NCI-H524 (cell line): ENCODE measurements around the gene EDEM2.
A peak's percentile ranks its signal among the peaks of the same experiment; 100 is the strongest.
"Not testable (repeated sequence)": the region's sequence is repeated elsewhere in the genome, so short reads cannot be mapped to it uniquely, and the experiment has no call there.

Source experiments
- DNase-seq, 2 experiments: peaks; one replicate each; lab custom pipeline; 2025; lab: John Stamatoyannopoulos, UW

Gene EDEM2

GRCh38 chr20:35168701-35169409 lies 21.7 kb upstream of the EDEM2 start:
- DNase-seq, result not testable (repeated sequence)

- DNase-seq, result no peak
These were observed 20.7 kb upstream of the EDEM2 start for GRCh38 chr20:35167787-35168186.

- DNase-seq, result peak in 1 of 2 experiments; percentile 11
These were observed 19.2 kb upstream of the EDEM2 start for GRCh38 chr20:35166242-35166830.

- no peak for DNase-seq
These were observed 18.4 kb upstream of the EDEM2 start for GRCh38 chr20:35165221-35166185.

- DNase-seq, result not testable (repeated sequence)
These were observed 17.4 kb upstream of the EDEM2 start for GRCh38 chr20:35164531-35164930.

- not testable (repeated sequence) for DNase-seq
These were observed 13.2 kb upstream of the EDEM2 start for GRCh38 chr20:35160341-35160740.

GRCh38 chr20:35156978-35157377 lies 9.8 kb upstream of the EDEM2 start:
- DNase-seq, result no peak

GRCh38 chr20:35155936-35156335 lies 8.8 kb upstream of the EDEM2 start:
- DNase-seq, result no peak

- no peak for DNase-seq
These were observed 4.6 kb upstream of the EDEM2 start for GRCh38 chr20:35151736-35152135.

GRCh38 chr20:35150846-35151579 lies 3.9 kb upstream of the EDEM2 start:
- no peak for DNase-seq

- peak in 1 of 2 experiments; percentile 56 for DNase-seq
These were observed 487 bp upstream of the EDEM2 start for GRCh38 chr20:35147575-35148071.

- DNase-seq, result peak; percentile 24 to 43
These were observed 727 bp downstream of the EDEM2 start for GRCh38 chr20:35146299-35146919.

GRCh38 chr20:35145141-35145564 lies 2.0 kb downstream of the EDEM2 start:
- peak; percentile 80 to 86 for DNase-seq

GRCh38 chr20:35144694-35145093 lies 2.4 kb downstream of the EDEM2 start:
- DNase-seq, result no peak

- DNase-seq, result no peak
These were observed 11.1 kb downstream of the EDEM2 start for GRCh38 chr20:35135867-35136586.

- no peak for DNase-seq
These were observed 12.3 kb downstream of the EDEM2 start for GRCh38 chr20:35134880-35135279.

- DNase-seq, result no peak
These were observed 12.7 kb downstream of the EDEM2 start for GRCh38 chr20:35134472-35134871.

GRCh38 chr20:35133735-35134134 lies 13.4 kb downstream of the EDEM2 start:
- DNase-seq, result no peak

- DNase-seq, result no peak
These were observed 14.1 kb downstream of the EDEM2 start for GRCh38 chr20:35133031-35133430.

- no peak for DNase-seq
These were observed 15.2 kb downstream of the EDEM2 start for GRCh38 chr20:35131934-35132333.
